ES-I3 (cell line): ENCODE results near the gene PHF20.
"Not testable (repeated sequence)": the region's sequence is repeated elsewhere in the genome, so short reads cannot be mapped to it uniquely, and the experiment has no call there.

Experiments used
- H3K36me3 ChIP-seq: 2 replicates; pipeline ENCODE4 v1.6.1; 2013; ENCODE audit warnings: mild to moderate bottlenecking, low read length, control low read depth, moderate library complexity; ENCODE audit not compliant: insufficient read depth
- H3K4me1 ChIP-seq: 2 replicates; pipeline ENCODE4 v1.6.1; 2013; ENCODE audit warnings: mild to moderate bottlenecking, control low read depth, low read length; ENCODE audit not compliant: insufficient read depth
- H3K9ac ChIP-seq: 2 replicates; pipeline ENCODE4 v1.6.1; 2013; ENCODE audit warnings: low read depth, mild to moderate bottlenecking, low read length, moderate library complexity
- H3K9me3 ChIP-seq: 2 replicates; pipeline ENCODE4 v1.6.1; 2013; ENCODE audit warnings: mild to moderate bottlenecking, low read length, moderate library complexity; ENCODE audit not compliant: control insufficient read depth, insufficient read depth

The PHF20 gene

DNA sequence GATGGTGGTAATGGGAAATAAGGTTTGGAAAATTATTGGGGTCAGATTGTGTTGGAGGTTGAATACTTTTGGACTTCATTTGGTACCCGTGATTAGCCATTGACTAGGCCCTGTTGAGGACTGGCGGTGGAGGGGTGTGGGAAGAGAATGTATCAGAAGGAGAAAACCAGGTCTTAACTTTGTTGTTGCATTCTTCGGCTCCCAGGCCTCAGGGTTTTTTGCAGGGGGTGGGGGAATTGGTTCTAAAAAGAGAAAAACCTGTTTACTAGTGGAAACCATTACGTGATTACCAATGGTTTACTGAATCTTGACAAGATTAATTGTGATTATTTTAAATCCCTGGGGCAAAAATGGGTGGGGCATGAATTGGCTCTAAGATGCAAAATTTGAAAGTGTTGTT is 85.1 kb downstream of the PHF20 start:
- peaks cover 3% of the 10 kb centered on the region; the same call in 1 of the 2 replicates for H3K4me1 ChIP-seq
- H3K9ac ChIP-seq, result no peak overlapping the region
- H3K36me3 ChIP-seq, result peaks cover 7% of the 10 kb centered on the region
- H3K9me3 ChIP-seq, result no peaks in the 10 kb centered on the region

DNA sequence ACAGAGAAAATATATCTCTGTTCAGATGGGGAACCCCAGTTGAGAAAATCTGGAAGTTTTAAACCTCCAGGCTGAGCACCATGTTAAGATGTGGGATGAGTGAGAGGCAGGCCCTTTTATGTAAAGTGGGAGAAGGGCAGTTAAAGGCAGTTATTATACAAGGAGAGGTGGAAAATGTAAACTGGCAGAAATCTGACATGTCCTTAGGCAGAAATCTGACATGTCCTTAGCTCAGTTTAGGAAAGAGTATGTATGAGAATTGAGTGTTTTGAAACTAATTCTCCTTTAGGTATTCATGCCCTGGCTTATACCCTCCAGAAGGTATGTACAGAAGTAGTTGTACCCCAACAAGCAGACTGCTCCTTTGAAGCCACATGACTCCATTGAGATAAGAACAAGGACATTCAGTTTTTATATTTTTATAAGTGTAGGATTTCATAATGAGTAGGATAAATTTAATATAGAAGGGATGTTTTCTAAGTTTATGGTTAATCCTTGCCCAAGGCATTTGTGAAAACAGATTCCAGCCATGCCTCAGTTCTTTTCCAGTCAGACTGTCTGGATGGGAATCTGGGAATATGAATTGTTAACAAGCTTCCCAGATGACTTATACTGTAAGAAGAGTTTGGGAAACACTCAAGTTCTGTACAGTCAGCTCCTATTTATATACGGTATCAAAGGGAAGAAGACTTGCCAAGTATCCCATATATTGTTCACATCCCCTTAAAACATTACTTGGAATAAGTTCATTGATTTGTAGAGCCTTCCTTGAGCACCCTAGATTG is 94.8 kb downstream of the PHF20 start:
- no peak overlapping the region for H3K9ac ChIP-seq
- H3K36me3 ChIP-seq, result no peaks in the 10 kb centered on the region; the same call in 1 of the 2 replicates

DNA sequence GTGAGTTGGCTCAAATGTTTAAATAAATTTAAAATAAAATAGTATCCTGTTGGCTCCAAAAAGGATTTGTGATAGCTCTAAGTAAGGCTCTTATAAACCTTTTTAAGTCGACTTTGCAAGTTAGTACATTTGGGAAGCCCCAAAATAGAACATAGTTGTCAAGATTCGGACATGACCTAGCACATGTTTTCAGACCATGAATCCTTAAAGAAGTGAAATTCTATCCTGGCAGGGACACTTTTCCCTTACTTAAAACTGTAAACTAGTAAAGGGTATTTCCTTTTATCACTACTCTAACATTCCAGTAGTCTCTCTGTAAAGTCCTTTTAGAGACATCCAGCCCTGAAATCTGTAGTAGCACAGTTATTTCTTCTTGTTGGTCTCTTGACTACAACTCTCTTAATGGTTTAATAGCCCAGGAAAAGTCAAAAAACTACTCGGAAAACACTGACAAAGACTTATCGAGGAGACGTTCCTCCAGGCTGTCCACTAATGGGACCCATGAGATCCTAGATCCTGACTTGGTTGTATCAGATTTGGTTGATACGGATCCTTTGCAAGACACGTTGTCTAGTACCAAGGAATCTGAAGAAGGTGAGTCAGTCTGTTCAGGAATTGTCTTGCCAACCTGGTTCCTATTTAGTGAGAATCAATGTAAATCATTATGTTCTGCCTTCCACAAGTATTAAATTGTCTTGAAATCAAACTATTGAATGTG is 98.9 kb downstream of the PHF20 start:
- peaks cover 15% of the 10 kb centered on the region; the same call in 1 of the 2 replicates for H3K4me1 ChIP-seq
- no peaks in the 10 kb centered on the region for H3K9me3 ChIP-seq
- H3K9ac ChIP-seq, result no peak overlapping the region
- H3K36me3 ChIP-seq, result no peaks in the 10 kb centered on the region; the same call in 1 of the 2 replicates

More for the DNA sequence above, 94.8 kb downstream of the PHF20 start:
- Histone ChIP-seq H3K9me3 (no peaks in the 10 kb centered on the region), H3K4me1 (no peaks in the 10 kb centered on the region)

DNA sequence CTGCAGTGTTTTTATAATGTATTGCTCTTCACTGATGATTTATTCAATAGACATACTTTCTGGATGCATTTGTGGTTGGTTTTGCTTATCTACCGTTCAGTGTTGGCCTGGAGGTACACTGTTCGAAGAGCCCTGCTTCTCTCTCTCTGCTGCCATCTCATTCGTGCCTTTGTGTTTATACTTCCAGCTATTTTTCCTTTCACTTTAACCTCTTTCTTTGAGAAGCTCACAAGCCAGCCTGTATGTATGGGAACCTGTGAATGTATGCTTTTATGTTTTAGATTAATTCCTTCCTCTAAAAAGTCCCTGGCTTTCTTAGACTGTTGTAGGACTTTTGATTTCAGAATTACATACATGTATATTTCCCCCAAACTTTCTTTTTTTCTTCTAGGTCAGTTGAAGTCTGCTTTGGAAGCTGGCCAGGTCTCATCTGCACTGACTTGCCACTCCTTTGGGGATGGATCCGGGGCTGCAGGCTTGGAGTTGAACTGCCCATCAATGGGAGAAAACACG is 99.5 kb downstream of the PHF20 start:
- H3K9ac ChIP-seq, result no peak overlapping the region
- H3K36me3 ChIP-seq, result no peaks in the 10 kb centered on the region; the same call in 1 of the 2 replicates
- H3K4me1 ChIP-seq, result peaks cover 16% of the 10 kb centered on the region; the same call in 1 of the 2 replicates
- no peaks in the 10 kb centered on the region for H3K9me3 ChIP-seq

DNA sequence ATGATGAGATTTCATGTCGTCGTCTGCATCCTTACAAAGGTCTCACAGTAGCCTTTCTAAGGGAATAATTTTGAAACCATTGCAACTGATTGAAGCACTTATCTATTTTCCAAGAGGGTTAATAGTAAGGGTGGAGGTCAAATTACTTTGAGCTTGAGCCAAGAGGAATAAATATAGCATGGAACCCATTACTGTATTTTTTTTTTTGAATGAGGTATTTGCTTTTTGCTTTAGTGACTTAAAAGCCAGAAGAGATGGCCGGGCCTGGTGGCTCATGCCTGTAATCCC is 104.2 kb downstream of the PHF20 start:
- peaks cover 19% of the 10 kb centered on the region for H3K4me1 ChIP-seq
- H3K9ac ChIP-seq, result no peak overlapping the region

DNA sequence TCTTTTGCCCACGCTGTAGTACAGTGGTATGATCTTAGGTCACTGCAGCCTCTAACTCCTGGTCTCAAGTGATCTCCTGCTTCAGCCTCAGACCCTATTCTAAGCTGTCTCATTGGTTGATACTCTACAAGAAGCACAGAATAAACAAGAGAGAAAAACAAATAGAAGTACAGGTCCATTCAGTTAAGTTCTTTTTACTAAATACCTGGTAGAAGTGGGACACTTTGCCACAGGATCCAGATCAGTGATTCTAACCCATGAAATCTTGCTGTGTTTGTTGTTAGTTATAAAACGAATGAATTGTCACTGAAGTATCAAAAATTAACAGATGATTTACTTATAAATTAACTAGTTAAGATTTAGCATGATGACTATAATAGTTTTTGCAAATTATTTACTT is 105.8 kb downstream of the PHF20 start:
- peaks cover 19% of the 10 kb centered on the region for H3K4me1 ChIP-seq
- H3K36me3 ChIP-seq, result no peaks in the 10 kb centered on the region
- H3K9me3 ChIP-seq, result no peaks in the 10 kb centered on the region
- H3K9ac ChIP-seq, result no peak overlapping the region

More for the DNA sequence above, 104.2 kb downstream of the PHF20 start:
- Histone ChIP-seq H3K9me3 (no peaks in the 10 kb centered on the region), H3K36me3 (no peaks in the 10 kb centered on the region)

DNA sequence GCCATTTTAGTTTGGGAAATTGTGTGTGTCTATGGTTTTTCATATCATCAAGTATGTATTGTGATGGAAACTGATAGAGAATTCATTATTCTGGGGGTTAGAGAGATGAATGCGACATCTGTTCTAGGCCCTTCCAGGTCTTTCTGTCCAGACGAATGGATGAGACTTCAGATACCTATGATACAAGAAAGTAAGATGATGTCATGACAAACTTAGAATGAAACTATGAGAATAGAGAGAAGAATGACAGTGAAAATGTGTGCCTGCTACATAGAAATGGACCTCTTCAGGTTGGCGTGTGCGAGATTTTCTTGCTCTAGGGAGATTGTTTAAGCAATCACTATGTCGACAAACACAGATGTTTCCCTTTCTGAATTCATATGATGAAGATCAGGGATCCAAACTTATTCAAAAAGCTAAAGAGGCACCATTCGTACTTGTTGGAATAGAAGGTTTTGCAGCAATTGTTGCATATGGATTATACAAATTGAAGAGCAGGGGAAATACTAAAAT is 106.4 kb downstream of the PHF20 start:
- H3K36me3 ChIP-seq, result no peaks in the 10 kb centered on the region
- no peaks in the 10 kb centered on the region for H3K9me3 ChIP-seq
- H3K4me1 ChIP-seq, result peaks cover 19% of the 10 kb centered on the region
- H3K9ac ChIP-seq, result no peak overlapping the region

DNA sequence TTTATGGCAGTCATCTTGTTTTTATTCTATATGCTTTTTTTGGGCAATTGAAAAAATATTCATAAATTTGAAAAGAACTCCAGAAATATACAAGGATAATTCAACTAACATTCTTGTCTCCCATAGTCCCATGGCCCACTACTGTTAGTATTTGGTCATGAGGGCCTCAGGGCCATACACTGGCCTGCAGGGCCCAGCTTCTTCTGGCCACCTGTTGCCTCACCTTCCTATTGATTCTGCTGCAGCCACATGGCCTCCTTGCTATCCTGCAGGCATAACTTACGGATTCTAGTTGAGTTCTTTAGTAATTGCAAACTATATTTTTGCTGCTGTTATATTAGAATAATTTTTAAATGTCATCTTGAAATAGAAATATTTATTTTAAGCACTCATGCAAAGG is 109.9 kb downstream of the PHF20 start:
- Histone ChIP-seq H3K36me3 (no peaks in the 10 kb centered on the region; the same call in 1 of the 2 replicates), H3K4me1 (peaks cover 12% of the 10 kb centered on the region), H3K9ac (no peak overlapping the region), H3K9me3 (no peaks in the 10 kb centered on the region)

DNA sequence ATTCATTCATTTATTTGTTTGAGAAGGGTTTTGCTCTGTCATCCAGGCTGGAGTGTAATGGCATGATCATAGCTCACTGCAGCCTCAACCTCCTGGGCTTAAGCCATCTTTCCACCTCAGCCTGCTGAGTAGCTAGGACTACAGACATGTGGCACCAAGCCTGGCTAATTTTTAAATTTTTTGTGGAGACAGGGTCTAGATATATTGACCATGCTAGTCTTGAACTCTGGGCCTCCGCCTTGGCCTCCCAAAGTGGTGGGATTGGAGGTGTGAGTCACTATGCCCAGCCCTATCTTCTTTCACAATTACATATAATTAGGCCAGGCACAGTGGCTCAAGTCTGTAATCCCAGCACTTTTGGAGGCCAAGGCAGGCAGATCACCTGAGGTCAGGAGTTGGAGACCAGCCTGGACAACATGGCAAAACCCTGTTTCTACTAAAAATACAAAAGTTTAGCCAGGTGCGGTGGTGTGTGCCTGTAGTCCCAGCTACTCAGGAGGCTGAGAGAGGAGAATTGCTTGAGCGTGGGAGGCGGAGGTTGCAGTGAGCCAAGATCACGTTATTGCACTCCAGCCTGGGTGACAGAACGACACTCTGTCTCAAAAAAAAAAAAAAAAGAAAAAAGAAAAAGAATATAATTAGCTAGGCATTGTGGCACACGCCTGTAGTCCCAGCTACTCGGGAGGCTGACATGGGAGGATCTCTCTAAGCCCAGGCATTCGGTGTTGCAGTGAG is 110.8 kb downstream of the PHF20 start:
- peaks cover 12% of the 10 kb centered on the region for H3K4me1 ChIP-seq
- H3K36me3 ChIP-seq, H3K9ac ChIP-seq, H3K9me3 ChIP-seq: not testable (repeated sequence)

DNA sequence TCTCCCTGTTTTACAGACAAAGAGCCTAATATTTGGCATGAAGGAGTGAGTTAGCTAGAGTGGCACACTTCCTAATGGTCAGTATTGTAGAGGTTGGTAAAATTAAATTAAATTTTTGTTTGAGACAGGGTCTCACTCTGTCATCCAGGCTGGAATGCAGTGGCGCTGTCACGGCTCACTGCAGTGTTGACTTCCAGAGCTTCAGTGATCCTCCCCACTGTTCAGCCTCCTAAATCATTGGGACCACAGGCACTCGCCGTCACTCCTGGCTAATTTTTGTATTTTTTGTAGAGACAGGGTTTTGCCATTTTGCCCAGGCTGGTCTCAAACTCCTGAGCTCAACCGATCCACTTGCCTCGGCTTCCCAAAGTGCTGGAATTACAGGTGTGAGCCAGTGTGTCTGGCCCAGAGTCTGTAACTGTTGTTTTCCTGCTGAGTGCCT is 111.5 kb downstream of the PHF20 start:
- H3K4me1 ChIP-seq, result peaks cover 12% of the 10 kb centered on the region
- H3K36me3 ChIP-seq, result no peaks in the 10 kb centered on the region; the same call in 1 of the 2 replicates
- no peaks in the 10 kb centered on the region for H3K9me3 ChIP-seq
- H3K9ac ChIP-seq, result no peak overlapping the region

DNA sequence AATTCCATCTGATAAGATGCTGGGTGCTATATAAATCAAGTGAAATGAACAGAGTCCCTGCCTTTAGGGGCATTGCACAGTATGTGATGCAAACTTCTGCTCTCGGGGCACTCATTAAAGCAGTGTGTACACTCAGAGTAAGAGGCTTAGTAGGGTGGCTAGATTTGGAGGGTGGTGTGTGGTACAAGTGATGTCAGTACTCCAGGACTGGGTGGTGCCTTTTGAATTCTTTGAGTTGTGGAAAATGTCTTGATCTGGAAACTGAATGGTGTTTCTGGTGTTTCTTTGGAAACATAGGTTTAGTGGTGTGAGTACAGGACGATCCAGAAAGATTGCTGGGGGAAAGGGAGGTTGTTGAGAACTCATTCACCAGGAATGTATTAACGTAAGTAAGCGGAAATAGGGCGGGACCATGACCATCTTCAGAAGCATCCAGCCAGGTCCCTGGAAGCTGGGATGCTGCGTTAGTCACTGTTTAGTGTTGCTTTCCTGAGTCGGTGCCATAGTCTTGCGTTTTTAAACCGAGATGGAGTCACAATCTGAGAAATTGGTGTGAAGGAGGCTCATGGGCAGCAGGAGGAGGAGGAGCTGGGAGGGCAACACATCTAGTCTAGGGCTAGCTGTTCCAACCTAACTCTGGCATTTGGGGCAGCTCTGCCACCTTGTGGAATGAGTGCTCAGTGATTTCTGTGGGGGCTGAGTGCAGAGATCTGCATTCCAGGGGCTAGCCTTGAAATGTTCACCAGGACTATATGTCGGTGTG is 112.1 kb downstream of the PHF20 start:
- H3K36me3 ChIP-seq, result no peaks in the 10 kb centered on the region; the same call in 1 of the 2 replicates
- H3K9ac ChIP-seq, result no peak overlapping the region
- H3K4me1 ChIP-seq, result peaks cover 12% of the 10 kb centered on the region

DNA sequence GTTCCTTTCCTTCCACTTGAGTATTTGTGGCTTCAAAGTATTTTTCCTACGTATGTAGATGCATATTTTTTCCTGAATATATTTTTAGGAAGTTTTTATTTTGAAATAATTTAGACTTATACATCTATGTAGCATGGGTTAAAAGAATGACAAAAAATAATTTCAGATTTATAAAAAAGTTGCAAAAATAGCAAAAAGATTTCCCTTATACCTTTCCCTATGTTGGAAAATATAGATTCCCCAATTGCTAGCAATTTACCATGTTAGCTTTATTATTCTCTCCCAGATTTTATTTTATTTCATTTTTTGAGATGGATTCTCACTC is 112.7 kb downstream of the PHF20 start:
- Histone ChIP-seq H3K36me3 (no peaks in the 10 kb centered on the region; the same call in 1 of the 2 replicates), H3K9me3 (no peaks in the 10 kb centered on the region), H3K4me1 (peaks cover 12% of the 10 kb centered on the region), H3K9ac (no peak overlapping the region)

More for the DNA sequence above, 112.1 kb downstream of the PHF20 start:
- no peaks in the 10 kb centered on the region for H3K9me3 ChIP-seq

DNA sequence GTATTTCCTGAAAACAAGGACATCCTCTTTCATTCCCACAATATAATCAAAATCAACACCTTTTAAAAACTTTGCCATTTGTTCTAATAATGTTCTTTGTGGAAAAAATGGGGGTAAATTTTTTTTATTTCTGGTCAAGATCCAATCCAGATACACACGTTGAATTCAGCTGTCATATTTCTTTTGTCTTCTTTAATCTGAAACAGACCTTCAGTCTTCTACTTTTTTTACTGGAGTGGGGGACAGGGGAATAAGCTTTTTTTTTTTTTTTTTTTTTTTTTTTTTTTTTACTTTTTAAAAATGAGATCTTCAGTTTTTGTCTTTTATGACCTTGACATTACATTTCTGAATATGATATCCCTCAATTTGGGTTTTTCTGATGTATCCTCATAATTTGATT is 113.4 kb downstream of the PHF20 start:
- no peaks in the 10 kb centered on the region for H3K9me3 ChIP-seq
- H3K9ac ChIP-seq, result no peak overlapping the region
- peaks cover 9% of the 10 kb centered on the region for H3K4me1 ChIP-seq
- H3K36me3 ChIP-seq, result no peaks in the 10 kb centered on the region; the same call in 1 of the 2 replicates
